Hematopoietic multipotent progenitor cell treated with erythropoietin and hydrocortisone succinate and interleukin-3 and kit ligand, for 15 days (in vitro differentiated cells): ENCODE data around the gene LMBR1L.

Experiments
- DNase-seq: peaks from one replicate; pipeline ENCODE4 v3.0.0-alpha.2; 2015; ENCODE audit warnings: low spot score

LMBR1L gene

GRCh38 chr12:49054096-49054495 lies 56.6 kb downstream of the LMBR1L start:
- DNase-seq = no peak

- DNase-seq = no peak
Observed at GRCh38 chr12:49052451-49053208, 58.0 kb downstream of the LMBR1L start.

GRCh38 chr12:49051777-49052438 lies 58.7 kb downstream of the LMBR1L start:
- no peak for DNase-seq

- no peak for DNase-seq
Observed at GRCh38 chr12:49051373-49051764, 59.3 kb downstream of the LMBR1L start.

DNA sequence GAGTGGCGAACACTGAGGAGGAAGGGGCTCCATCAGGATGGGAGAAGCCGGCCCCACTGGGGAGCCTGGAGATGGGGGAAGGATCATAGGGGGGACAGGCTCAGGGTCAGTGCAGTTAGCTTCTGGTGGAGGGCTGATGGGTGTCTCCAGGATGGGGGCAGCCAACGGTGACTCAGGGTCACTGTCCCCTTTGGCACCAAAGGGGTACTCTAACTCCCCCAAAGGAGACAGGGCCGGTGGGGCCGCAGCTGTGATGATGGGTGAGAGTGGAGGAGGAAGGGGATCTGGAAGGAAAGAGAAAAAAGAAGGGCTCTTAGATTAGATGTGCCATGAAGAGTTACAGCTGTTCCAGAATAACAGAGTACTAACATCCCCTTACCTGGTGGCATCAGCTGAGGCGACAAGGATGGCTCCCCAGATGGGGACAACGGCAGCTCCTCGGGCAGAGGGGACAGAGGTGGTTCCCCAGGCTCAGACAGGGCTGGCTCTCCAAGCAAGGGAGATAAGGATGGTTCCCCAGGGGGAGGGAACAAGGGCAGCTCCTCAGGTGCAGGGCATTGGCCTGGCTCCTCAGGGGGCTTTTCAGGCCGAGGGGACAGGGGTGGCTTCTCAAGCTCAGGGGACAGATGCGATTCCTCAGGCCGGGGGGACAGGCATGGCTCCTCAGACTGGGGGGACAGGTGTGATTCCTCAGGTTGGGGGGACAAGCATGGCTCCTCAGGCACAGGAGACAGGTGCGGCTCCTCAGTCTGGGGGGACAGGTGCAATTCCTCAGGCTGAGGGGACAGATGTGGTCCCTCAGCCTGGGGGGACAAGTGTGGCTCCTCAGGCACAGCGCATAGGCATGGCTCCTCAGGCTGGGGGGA lies 59.9 kb downstream of the LMBR1L start:
- no peak for DNase-seq

DNA sequence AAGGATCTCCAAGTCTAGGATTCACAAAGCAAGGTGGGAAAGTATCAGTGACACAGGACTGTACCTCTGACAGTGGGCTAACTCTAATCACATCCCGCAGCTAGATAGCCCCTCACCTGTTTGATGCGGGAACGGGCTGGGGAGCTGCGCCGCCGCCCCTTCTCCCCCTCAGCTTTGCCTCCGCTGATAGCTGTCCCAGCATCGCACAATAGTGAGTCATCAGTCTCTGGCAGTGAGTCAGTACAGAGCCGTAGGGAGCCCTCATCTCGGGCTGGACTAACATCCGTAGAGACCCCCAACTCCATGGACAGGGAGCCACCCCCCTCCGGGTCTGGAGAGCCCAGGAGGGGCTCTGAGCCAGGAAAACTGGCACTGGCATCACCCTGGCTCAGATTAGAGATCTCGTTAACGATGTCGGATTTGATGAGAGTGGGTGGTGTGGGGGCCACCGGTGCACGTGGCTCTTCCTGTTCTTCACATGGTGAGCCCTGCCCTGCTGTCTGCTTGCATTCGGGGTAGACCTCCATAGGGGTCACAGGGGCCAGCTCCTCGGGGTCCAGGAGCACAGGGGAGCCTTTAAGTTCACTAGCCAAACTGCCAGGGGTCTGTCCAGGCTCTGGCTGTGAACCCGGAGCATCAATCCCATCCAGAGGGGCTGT lies 61.0 kb downstream of the LMBR1L start:
- no peak for DNase-seq

DNA sequence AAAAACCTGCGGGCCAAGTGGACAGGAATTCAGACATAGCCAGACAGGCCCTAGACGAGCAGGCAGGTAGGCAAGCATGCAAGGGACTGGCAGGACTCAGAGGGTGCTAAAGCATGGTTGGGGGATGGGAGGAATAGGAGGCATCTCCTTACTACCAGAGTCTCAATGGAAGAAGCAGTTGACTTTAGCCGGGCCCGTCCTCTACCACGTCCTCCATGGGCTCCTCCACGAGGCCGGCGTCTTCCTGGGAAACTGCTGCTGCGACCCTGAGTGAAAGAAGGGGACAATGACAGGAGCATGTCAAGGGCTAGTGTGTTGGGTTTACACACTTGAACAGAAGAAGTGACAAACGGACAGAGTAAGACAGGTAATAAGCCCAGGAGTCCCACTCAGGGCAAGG lies 61.7 kb downstream of the LMBR1L start:
- DNase-seq = no peak
